ENCODE data around the gene NRP1. TPM values are rescaled to one million over a fixed set of nuclear protein-coding genes. Genes with fewer than 3 reads are reported as not detected.

NRP1 gene
- total RNA-seq, 1 experiment from 2014 or later, result 31.7 TPM

GRCh38 chr10:33370434-33370930 lies 36.0 kb upstream of the NRP1 start:
- Histone ChIP-seq H3K4me3 (ENCODE audit: low read depth, low read length, poor library complexity, severe bottlenecking) (no peak overlapping the region), H3K4me1 (ENCODE audit: insufficient read depth, low read length, poor library complexity, severe bottlenecking) (no peaks in the 10 kb centered on the region), H3K9me3 (ENCODE audit: low read depth, low read length, poor library complexity, severe bottlenecking) (peaks cover 2% of the 10 kb centered on the region), H3K27me3 (replicated peaks; ENCODE audit: insufficient read depth, low read depth, low read length, poor library complexity) (no peaks in the 10 kb centered on the region), H3K36me3 (ENCODE audit: insufficient read depth, low read length, poor library complexity, severe bottlenecking) (no peaks in the 10 kb centered on the region), H3K27ac (ENCODE audit: low read depth, low read length, poor library complexity, severe bottlenecking) (no peak overlapping the region)
- TF ChIP-seq EZH2 (IDR thresholded peaks at IDR 0.05; ENCODE audit: borderline replicate concordance, low read depth, low read length, poor library complexity, severe bottlenecking), result no peak
- no peak for TF ChIP-seq CTCF (conservative IDR thresholded peaks at IDR 0.05; ENCODE audit: low read depth, low read length)
- no TSS peak for BruUV-seq (replicated peaks)
- ChIA-PET POLR2A (ENCODE audit: low non-redundant PET) (no interaction called here), CTCF (no interaction called here)
- DNase-seq (ENCODE audit: low spot score), result no peak
- intact Hi-C loops (cut with micrococcal nuclease; ENCODE audit: unreplicated experiment), result no loop called here

GRCh38 chr10:33368086-33368485 lies 33.6 kb upstream of the NRP1 start:
- BruUV-seq (replicated peaks), result no TSS peak
- H3K27me3 ChIP-seq (replicated peaks; ENCODE audit: insufficient read depth, low read depth, low read length, poor library complexity), result no peaks in the 10 kb centered on the region
- intact Hi-C loops (cut with micrococcal nuclease; ENCODE audit: unreplicated experiment), result no loop called here
- no peaks in the 10 kb centered on the region for H3K36me3 ChIP-seq (ENCODE audit: insufficient read depth, low read length, poor library complexity, severe bottlenecking)
- CTCF ChIA-PET, result no interaction called here
- H3K4me3 ChIP-seq (ENCODE audit: low read depth, low read length, poor library complexity, severe bottlenecking), result no peak overlapping the region
- DNase-seq (ENCODE audit: low spot score), result no peak
- TF ChIP-seq EZH2 (IDR thresholded peaks at IDR 0.05; ENCODE audit: borderline replicate concordance, low read depth, low read length, poor library complexity, severe bottlenecking), result no peak
- TF ChIP-seq CTCF (conservative IDR thresholded peaks at IDR 0.05; ENCODE audit: low read depth, low read length), result no peak
- H3K4me1 ChIP-seq (ENCODE audit: insufficient read depth, low read length, poor library complexity, severe bottlenecking), result no peaks in the 10 kb centered on the region
- H3K9me3 ChIP-seq (ENCODE audit: low read depth, low read length, poor library complexity, severe bottlenecking), result peaks cover 2% of the 10 kb centered on the region
- POLR2A ChIA-PET (ENCODE audit: low non-redundant PET), result no interaction called here
- H3K27ac ChIP-seq (ENCODE audit: low read depth, low read length, poor library complexity, severe bottlenecking), result no peak overlapping the region

- Histone ChIP-seq H3K27ac (ENCODE audit: low read depth, low read length, poor library complexity, severe bottlenecking) (no peak overlapping the region), H3K27me3 (replicated peaks; ENCODE audit: insufficient read depth, low read depth, low read length, poor library complexity) (no peaks in the 10 kb centered on the region), H3K4me1 (ENCODE audit: insufficient read depth, low read length, poor library complexity, severe bottlenecking) (no peaks in the 10 kb centered on the region), H3K9me3 (ENCODE audit: low read depth, low read length, poor library complexity, severe bottlenecking) (peaks cover 2% of the 10 kb centered on the region), H3K4me3 (ENCODE audit: low read depth, low read length, poor library complexity, severe bottlenecking) (no peak overlapping the region), H3K36me3 (ENCODE audit: insufficient read depth, low read length, poor library complexity, severe bottlenecking) (no peaks in the 10 kb centered on the region)
- ChIA-PET CTCF (no interaction called here), POLR2A (ENCODE audit: low non-redundant PET) (no interaction called here)
- BruUV-seq (replicated peaks), result no TSS peak
- TF ChIP-seq CTCF (conservative IDR thresholded peaks at IDR 0.05; ENCODE audit: low read depth, low read length), result no peak
- no peak for TF ChIP-seq EZH2 (IDR thresholded peaks at IDR 0.05; ENCODE audit: borderline replicate concordance, low read depth, low read length, poor library complexity, severe bottlenecking)
- intact Hi-C loops (cut with micrococcal nuclease; ENCODE audit: unreplicated experiment), result no loop called here
- DNase-seq (ENCODE audit: low spot score), result peak; percentile 35
These were observed 31.5 kb upstream of the NRP1 start for GRCh38 chr10:33365871-33366411.
